Stimulated activated naive CD8-positive, alpha-beta T cell treated with anti-CD3 and anti-CD28 coated beads, Interleukin-15, amount 100 ng/mL, for 72 hours (primary cell): ENCODE data around the gene EPB41L3.

ENCODE experiments used
- ATAC-seq: fragments of 150-1000 bp; cut with Tn5 transposase; 2 replicates; pipeline ENCODE4 v1.10.0; 2021; ENCODE audit warnings: mild to moderate bottlenecking, moderate library complexity
- DNase-seq, 2 donors: peaks; one replicate each; pipeline ENCODE4 v3.0.0; 2021 to 2022
- H3K27ac Mint-ChIP-seq, 2 donors: one replicate each; pipeline ENCODE4 v1.8.0; 2022; ENCODE audit warnings: mild to moderate bottlenecking in 2 of 2, mixed read lengths in 2 of 2, moderate library complexity in 2 of 2
- H3K27me3 Mint-ChIP-seq: one replicate; pipeline ENCODE4 v1.8.0; 2022; ENCODE audit warnings: mixed read lengths
- H3K4me1 Mint-ChIP-seq: one replicate; pipeline ENCODE4 v1.8.0; 2022; ENCODE audit warnings: mild to moderate bottlenecking, mixed read lengths
- H3K4me3 Mint-ChIP-seq, 2 donors: one replicate each; pipeline ENCODE4 v1.8.0; 2022; ENCODE audit warnings: mild to moderate bottlenecking in 2 of 2, mixed read lengths in 2 of 2, moderate library complexity in 1 of 2
- H3K9me3 Mint-ChIP-seq, 2 donors: one replicate each; pipeline ENCODE4 v1.8.0; 2022; ENCODE audit warnings: mixed read lengths in 2 of 2

Gene EPB41L3

DNA sequence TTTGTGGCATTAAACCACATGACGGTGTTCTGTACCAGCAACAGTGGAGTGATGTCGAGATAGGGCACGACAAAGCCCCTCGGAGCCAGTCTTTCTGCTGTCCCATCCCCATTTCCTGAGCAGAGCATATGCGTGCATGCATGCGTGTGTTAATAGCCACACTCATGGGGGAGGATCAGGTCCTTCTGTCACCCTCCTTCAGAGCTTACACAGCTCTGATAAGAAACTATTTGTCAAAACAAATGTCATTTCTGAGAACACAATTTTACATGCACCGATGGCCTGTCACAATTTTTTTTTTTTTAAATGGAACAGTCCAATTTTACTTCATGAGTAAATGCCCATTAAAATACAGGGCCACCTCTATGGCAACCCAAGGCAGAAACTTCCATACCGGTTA lies 152.4 kb downstream of the EPB41L3 start:
- Mint-ChIP-seq H3K27me3 (no peaks in the 10 kb centered on the region), H3K9me3 (no peaks in the 10 kb centered on the region), H3K4me3 (no peak overlapping the region), H3K4me1 (no peaks in the 10 kb centered on the region), H3K27ac (no peak overlapping the region)
- DNase-seq = no peak
- ATAC-seq = no peak

DNA sequence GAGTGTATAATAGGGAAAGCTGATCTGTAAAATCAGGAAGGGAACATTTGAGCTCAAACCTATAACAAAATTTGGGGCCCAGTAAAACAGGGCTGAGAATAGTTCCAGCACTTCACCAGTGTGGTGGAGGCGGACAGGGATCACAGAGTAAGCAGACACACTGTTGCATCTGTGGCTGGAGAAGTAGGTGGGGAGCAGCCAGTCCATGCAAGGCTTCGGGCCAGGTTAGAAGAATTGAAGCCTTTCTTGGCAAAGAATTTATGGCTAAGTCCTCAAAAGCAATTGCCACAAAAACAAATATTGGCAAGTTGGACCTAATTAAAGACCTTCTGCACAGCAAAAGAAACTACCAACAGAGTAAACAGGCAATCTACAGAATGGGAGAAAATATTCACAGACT lies 154.4 kb downstream of the EPB41L3 start:
- Mint-ChIP-seq H3K27ac (no peak overlapping the region), H3K9me3 (no peaks in the 10 kb centered on the region), H3K27me3 (no peaks in the 10 kb centered on the region), H3K4me1 (no peaks in the 10 kb centered on the region), H3K4me3 (no peak overlapping the region)
- ATAC-seq = no peak
- no peak for DNase-seq

DNA sequence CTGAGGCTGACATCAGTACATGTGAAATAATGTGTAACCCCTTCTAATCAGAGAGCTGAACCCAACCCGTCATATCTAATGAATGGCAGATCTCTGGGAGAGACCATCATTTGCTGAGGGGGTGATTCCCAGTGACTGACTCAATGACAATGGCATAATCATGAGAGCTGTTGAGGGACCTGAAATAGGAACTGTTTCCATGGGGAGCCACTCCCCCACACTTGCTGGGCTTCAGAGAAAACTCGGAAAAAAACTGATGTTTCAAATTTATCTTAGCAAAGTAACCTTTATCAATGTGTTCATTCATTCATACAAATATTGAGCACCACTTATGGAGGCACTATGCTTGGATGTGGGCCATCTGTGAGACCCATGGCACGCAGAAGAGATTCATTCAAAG lies 154.9 kb downstream of the EPB41L3 start:
- Mint-ChIP-seq H3K4me3 (no peak overlapping the region), H3K9me3 (no peaks in the 10 kb centered on the region), H3K27me3 (no peaks in the 10 kb centered on the region), H3K27ac (no peak overlapping the region), H3K4me1 (no peaks in the 10 kb centered on the region)
- DNase-seq (no peak), ATAC-seq (no peak)

DNA sequence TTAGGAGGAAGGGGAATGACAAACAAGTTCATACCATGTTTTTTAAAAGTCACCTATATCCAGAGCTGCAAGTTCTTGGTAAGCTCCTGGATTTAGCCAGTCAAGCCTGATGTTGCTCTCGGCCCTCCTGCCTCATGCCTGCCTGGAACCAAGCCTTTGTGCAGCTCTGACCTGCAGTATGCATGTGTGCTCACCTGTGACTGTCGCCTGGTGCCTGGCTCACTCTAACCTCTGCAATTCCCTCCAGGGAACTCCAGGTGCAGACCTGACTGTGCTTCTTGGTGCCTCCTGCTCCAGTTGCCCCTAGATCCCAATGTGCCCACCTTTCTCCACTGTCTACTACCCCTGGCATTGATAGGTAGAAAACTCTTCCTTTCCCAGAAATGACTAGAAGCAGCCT lies 163.2 kb downstream of the EPB41L3 start:
- H3K9me3 Mint-ChIP-seq = no peaks in the 10 kb centered on the region
- no peaks in the 10 kb centered on the region for H3K4me1 Mint-ChIP-seq
- H3K27ac Mint-ChIP-seq = no peak overlapping the region
- no peak overlapping the region for H3K4me3 Mint-ChIP-seq
- no peak for ATAC-seq
- no peaks in the 10 kb centered on the region for H3K27me3 Mint-ChIP-seq
- DNase-seq = no peak

GRCh38 chr18:5376986-5377385 lies 166.8 kb downstream of the EPB41L3 start:
- DNase-seq = no peak
- Mint-ChIP-seq H3K27me3 (no peaks in the 10 kb centered on the region), H3K27ac (no peak overlapping the region), H3K4me3 (no peak overlapping the region), H3K4me1 (no peaks in the 10 kb centered on the region), H3K9me3 (no peaks in the 10 kb centered on the region)
- no peak for ATAC-seq

DNA sequence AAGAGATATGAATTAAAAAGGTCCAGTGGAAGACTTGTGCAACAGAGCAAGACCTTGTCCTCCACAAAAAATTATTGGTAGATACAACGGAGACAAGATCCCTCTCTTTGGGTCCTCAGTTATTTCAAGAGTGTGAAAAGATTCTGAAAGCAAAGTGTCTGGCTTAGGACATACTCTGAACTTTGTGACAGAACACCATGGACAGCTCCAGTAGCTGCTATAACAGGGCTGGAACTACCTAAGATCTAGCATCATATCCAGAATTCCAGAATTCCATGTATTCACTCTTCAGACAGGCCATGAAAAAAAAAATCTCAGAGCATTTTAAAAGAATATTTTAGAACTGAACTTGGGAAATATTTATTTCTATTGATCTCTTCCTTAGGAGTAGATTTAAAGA lies 173.5 kb downstream of the EPB41L3 start:
- Mint-ChIP-seq H3K27ac (no peak overlapping the region), H3K4me1 (no peaks in the 10 kb centered on the region), H3K4me3 (no peak overlapping the region), H3K27me3 (peaks cover 14% of the 10 kb centered on the region), H3K9me3 (no peaks in the 10 kb centered on the region)
- no peak for ATAC-seq
- no peak for DNase-seq

DNA sequence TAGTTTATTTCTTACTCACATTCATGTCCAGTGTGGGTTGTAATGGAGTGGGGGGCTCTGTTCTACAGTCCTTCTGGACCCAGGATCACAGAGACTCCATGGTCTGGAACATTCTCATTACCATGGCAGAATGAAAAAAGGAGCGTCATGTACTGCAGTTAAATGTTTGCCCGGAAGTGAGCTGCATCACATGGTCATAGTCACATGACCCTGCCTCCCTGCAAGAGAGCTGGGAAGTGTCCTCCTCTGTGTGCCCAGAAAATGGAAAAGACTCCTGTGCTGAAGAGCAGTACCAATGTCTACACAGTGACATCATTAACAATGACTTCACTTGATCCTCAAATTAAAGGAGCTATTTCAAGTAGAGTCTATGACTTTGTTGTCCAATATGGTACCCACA lies 174.3 kb downstream of the EPB41L3 start:
- H3K27me3 Mint-ChIP-seq = peaks cover 14% of the 10 kb centered on the region
- ATAC-seq (no peak), DNase-seq (no peak)
- no peak overlapping the region for H3K4me3 Mint-ChIP-seq
- H3K4me1 Mint-ChIP-seq = no peaks in the 10 kb centered on the region
- H3K27ac Mint-ChIP-seq = no peak overlapping the region
- H3K9me3 Mint-ChIP-seq = no peaks in the 10 kb centered on the region

DNA sequence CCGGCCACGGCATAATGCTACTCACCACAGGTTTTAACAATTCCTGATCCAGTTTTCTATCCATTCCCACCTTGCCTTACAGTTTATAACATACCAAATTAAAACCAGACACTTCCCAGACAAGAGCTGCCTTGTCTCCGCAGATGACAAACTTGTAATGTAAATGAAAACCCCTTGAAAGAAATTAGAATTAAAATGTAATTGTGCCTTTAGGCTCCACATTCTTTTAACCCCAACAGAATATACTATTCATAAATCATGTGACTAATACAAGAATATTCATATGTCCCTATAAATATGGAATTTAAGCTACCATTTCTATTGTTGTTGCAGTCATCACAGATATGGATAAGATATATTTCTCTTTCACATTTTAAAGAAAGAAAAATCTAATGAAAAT lies 178.4 kb downstream of the EPB41L3 start:
- peaks cover 14% of the 10 kb centered on the region for H3K27me3 Mint-ChIP-seq
- H3K4me3 Mint-ChIP-seq = no peak overlapping the region
- no peaks in the 10 kb centered on the region for H3K9me3 Mint-ChIP-seq
- no peak overlapping the region for H3K27ac Mint-ChIP-seq
- DNase-seq (no peak), ATAC-seq (no peak)
- H3K4me1 Mint-ChIP-seq = no peaks in the 10 kb centered on the region

- Mint-ChIP-seq H3K4me1 (no peaks in the 10 kb centered on the region), H3K4me3 (no peak overlapping the region), H3K27ac (no peak overlapping the region), H3K9me3 (peaks cover 32 to 40% of the 10 kb centered on the region in 2 donors), H3K27me3 (no peaks in the 10 kb centered on the region)
- ATAC-seq = no peak
- no peak for DNase-seq
Measured at GRCh38 chr18:5350636-5351035, 193.2 kb downstream of the EPB41L3 start.
